SW480 (cell line): ENCODE data around the gene ACKR1.

Experiments used
- DNase-seq: peaks from one replicate; pipeline ENCODE4 v3.0.0-alpha.2; 2016; ENCODE audit warnings: low spot score

The ACKR1 gene, protein sequence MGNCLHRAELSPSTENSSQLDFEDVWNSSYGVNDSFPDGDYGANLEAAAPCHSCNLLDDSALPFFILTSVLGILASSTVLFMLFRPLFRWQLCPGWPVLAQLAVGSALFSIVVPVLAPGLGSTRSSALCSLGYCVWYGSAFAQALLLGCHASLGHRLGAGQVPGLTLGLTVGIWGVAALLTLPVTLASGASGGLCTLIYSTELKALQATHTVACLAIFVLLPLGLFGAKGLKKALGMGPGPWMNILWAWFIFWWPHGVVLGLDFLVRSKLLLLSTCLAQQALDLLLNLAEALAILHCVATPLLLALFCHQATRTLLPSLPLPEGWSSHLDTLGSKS

DNA sequence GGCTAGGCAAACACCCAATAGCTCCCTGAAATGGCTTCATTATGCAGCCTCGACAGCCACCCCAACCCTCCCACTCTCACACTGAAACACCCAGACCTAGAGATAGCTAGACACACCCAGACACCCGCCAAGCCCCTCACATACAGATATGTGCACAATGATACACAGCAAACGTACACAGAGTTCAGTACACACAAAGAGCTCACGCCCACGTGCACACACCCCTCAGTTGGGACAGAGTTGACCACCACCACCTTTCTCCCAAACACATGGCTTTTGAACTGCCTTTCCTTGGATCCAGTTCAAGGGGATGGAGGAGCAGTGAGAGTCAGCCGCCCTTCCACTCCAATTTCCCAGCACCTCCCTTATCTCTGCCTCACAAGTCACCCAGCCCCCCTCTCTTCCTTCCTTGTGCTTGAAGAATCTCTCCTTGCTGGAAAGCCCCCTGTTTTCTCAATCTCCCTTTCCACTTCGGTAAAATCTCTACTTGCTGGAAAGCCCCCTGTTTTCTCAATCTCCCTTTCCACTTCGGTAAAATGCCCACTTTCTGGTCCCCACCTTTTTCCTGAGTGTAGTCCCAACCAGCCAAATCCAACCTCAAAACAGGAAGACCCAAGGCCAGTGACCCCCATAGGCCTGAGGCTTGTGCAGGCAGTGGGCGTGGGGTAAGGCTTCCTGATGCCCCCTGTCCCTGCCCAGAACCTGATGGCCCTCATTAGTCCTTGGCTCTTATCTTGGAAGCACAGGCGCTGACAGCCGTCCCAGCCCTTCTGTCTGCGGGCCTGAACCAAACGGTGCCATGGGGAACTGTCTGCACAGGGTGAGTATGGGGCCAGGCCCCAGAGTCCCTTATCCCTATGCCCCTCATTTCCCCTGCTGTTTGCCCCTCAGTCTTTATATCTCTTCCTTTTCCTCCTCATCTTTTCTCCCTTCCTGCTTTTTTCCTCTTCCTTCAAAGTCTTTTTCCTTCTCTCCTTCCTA is at the start of gene ACKR1:
Gene ACKR1 (plus strand): TSS at position 715 of the 981 bp plus-strand sequence. CDS start 85 bp downstream, at position 800.
- DNase-seq = no peak

DNA sequence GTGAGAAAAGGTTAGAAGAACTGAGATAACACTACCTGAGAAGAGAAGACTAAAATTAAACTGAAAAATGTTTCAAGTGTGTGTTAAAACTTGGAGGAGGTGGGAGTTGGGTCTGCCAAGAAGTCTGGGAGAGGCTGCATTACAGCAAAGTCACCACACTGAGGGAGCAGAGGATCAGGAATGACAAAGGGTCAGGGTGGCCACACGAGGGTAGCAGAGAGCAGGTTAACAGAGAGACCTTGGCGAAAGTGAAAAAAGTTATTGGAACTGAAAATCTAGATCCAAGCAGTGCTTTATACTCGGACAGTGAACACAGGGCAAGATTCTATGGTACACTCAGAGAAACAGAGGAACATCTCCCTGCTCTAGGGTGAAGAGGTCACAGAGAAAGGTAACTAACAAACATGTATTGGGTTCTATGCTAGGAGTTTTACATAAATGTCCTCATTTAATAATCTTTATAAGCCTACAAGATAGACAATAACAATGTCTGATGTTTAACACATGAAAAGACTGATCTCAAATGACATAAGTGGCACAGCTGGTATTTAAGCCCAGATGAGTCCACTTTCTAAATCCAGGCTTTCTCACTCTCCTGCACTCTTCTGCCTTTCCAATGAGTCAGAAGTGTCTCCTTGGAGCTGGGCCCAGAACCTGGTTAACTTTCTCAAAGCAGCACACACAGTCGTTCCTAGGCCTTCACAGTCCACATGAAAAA is 43.5 kb upstream of the ACKR1 start:
- DNase-seq = peak; percentile 67

DNA sequence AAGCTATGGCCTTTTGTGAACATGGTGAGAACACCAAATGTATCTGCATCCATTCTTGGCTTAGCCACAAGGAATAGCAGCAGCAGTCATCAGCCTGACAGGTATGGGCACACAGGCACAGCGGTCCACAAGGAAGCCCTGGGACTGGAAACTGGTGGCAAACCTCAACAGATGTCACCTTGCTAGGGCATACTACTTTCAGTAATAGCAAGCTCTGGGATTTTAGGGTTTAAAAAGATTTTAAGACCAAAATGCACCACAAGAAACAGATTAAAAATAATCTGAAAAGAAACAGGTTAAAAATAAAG is 43.0 kb upstream of the ACKR1 start:
- DNase-seq = no peak

DNA sequence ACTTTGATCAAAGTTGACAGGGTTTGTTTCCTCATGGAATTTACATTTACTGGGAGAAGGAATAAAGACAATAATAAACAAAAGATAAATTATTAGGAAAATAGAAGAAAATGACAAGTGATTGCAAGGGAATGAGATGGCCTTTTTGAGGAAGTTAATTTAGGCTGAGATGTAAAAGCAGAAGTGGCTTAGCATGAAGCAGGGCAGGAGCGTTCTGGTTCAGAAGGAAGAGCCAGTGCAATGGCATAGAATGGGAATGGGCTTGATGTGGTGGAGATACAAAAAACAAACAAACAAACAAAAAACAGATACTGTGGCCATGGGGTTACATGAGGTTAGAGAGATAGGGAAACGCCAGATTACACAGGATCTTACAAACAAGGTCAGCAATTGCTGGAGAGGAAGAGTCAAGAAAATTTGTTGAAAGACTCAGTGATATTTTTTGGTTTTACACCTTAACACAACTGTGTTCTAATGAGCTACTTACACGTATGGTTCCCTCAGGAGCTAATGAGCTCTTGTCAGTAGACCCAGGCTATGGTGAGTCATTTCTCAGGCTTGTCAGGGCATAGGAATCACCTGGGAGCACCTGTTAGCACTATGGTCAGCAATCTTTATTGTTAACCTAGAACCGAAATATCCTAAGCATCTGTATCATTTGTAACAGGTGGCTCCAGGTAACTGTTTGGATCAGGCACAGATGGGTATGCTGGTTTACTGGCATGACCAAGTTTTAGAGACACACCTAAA is 42.0 kb upstream of the ACKR1 start:
- DNase-seq = no peak

DNA sequence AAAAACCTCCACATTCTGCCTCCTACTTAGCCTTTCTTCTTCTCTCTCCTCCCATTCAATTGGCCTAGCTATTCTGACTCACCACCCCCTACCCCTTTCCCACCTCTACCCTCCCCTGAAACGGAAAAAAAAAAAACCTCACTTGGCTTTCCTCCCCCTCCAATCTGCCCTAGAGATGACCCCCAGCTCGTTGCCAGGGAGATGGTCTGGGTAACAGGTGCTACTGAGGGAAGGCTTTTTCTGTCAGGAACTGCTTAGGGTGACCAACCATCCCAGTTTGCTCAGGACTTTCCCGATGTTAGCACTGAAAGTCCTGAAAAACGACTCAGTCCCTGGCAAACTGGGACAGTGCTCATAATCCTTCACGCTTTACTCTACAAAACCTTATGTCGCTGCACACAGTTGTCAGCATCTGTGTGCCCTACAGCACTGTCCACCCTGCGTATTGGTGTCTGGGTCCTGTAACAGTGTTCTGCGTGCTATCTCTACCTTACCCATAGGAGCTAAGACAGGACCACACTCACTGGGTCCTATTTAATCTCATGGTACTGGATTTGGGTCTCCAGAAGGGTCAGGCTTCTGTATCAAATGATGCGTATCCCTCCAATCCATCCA is 41.0 kb upstream of the ACKR1 start:
- no peak for DNase-seq

DNA sequence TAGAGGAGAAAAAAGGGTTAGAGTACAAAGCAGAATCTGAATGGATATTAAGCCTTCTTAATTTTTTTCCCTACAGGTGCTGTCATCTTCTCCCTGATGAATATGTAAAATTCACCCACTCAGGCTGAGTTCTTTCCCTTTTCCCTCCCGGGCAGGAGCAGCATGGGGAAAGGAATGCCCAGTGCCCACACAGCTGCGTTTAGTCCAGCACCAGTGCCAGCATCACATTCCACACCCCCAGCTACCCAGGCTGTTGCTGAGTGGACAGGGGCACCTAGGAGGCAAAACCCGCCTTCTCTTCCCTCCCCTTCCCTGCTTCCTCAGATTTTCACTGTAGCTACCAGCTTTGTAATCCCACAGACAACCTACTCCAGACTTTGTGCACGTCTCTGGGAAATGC is 36.6 kb upstream of the ACKR1 start:
- DNase-seq = no peak

DNA sequence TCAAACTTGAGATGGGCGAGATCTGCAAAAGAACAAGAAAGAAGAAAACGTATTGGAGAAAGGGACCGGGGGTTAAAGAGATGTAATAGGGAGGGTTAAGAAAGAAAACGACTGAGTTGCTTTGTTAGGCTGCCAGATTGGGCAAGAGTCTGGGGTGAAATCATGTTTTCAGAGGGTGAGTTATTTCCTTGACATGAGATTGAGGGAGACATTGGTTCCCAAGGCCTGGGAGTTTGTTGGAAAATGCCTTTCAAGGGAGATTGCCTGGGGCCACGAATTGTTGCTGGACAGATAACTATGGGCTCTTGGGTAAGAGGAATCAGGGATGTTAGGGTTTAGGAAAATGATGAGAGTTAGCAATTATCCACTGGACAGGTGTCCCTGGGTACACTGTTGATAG is 34.0 kb upstream of the ACKR1 start:
- no peak for DNase-seq

DNA sequence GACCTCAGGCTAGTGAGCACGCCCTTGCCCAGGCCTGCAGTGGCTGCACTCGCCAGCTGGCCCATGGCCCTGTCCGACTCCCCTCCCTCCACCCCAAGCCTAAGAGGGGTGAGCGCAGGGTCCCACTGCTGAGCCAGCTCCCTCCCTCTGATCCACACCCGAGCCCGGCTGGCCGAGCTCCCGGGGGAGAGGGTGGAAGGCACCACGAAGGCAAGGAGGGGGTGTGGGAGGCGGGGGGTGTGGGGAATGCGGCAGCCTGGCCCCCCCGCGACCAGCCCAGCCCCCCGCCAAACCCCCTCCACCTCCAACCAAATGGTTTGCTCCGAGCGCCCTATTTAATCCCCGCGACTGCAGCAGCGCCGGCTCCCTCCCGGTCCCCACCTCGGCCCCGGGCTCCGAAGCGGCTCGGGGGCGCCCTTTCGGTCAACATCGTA is 33.4 kb upstream of the ACKR1 start, which contains the start of gene CADM3:
Gene CADM3 (plus strand): TSS at position 362 of the 434 bp plus-strand sequence. CDS start 151 bp downstream, outside the sequence.
- no peak for DNase-seq

DNA sequence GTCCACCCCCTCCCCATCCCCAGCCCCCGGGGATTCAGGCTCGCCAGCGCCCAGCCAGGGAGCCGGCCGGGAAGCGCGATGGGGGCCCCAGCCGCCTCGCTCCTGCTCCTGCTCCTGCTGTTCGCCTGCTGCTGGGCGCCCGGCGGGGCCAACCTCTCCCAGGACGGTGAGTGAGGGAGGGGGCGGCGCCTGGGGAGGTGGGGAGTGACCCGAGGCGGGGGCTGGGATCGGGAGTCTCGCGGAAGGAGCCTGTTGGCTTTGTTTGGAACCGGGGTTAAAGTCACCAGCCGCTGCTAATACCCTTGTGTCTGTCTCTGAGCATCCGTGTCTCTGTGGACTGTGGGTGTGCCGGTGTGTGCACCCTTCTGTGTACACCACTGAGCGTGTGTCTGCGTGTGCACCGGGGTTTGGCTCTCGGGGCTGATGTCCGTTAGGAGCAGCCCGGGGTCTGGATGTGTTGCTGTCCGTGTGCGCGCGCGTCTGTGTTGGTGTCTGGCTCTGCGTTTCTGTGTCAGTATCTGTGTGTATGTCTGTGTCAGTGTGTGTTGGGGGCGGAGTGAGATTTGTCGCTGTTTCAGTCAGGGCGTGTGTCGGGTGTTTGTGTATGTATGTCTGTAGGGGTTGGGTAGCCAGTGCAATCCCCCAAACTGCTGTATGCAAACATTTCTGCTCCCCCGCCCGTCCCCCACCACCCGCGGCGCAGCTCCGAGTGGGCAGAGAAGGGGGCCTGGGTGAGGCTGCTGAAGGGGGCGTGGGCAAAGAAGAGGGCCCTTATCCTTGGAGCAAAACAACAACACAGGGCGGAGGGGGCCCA is 32.8 kb upstream of the ACKR1 start:
- no peak for DNase-seq

DNA sequence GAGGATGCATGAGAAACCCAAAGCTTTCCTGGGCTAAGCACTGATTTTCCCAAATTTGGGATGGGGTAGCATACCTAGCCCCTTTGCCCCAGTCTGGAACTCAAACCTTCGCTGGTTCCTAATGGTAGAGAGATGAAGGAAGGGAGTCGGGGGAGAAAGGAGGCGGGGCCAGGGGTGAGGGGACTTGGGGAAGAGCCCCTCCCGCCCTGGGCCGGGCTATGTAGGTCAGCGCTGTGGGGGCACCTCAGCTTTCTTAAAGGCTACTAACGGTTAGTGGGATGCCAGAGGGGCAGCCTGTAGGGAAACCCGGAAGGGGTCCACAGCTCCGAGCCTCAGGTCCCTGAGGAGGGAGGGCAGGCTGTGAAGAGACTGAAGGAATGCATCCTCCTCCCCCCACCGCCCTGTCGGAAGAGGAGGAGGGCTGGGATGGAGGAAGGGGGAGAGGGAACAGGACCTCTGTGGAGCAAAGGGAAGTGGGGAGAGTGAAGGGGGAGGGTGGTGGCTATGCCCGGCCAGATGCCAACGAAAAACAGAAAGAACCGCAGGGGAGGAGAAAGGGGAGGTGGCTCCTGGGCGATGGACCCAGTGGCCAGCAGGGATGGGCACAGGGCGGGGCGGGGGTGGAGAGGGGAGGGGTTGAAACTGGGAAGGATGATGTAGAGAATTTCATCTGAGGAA is 31.9 kb upstream of the ACKR1 start:
- DNase-seq = no peak

DNA sequence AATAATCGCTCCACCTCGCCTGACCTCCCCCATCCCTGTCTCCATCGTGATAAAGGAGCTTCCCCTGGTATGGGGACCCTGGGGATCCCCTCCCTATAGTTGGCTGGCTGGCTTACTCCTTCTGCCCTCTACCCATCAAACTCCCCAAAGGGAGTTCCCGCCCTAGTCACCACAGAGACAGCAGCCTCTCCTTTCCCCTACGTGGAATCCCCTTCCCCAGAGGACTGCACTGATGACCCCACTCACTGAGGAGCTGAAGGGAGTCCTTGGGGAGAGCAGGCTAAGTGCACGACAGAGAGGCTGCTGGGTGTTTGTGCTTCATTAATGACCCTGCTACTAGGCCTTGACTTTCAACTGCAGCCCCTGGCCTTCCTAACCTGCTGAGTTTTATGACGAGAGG is 31.4 kb upstream of the ACKR1 start:
- no peak for DNase-seq

DNA sequence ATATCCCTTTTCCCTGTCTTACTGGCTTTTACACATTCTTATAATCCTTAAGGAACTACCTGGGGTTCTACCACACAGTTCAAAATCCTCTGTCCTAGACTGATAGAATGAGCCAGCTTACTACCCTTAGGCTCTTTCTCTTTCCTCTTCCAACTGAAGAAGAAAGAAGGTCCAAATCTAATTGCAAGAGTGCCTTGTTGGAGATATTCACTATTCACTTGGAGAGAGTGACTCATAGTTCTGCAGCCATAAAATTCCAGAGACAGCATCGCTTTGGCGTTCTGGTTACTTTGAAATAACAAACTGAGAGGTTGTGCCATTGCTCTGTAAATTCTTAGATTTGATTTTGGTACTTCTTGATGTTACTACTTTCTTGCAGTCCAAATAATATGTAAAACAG is 29.1 kb upstream of the ACKR1 start:
- no peak for DNase-seq

DNA sequence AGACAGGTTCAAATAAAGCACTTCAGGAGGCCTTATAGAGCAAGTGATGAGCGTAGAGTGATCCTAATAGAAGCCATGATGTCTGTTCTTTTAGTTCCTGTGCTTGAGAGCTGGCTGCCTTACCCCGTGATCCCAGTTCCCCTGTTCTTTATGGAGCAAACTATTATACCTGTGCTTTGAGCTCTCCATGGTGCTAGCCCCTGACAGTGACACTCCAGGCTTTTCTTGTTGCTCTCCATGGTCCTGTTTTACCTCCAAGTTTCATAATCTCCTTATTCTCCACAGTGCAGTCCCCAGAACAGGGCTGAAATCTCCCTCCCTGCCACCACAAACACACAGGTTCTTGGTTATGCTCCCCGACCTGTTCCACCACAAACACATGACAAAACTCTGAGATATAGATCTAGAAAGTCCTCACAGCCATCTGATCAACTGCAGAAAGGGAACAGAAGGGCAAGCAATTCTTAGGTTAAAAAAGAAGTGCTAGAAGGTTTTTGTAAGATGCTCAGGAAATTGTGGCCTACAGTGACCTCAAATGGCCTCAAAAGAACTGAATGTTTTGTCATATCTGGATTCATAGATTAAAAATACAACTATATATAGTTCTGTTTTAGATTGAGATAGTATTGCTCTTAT is 27.3 kb upstream of the ACKR1 start:
- DNase-seq = peak; percentile 74

DNA sequence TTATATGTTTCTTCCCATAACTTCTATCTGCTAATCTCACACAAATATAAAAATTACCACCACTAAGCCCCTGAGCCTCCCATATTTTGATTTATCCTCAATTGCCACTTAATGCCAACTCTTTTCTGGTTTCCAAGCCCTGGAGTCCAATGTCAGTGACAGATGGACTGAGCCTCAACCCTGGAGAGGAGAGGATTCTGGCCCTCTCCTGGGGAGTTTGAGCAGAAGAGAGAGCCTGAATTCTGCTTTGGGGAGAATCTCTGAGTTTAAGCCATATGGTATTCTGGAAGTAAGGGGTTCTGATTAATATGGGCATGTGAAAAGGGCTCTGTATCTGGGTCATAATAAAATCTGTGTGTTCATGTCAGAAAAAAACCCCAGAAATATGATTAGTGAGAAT is 24.8 kb upstream of the ACKR1 start:
- DNase-seq = no peak

DNA sequence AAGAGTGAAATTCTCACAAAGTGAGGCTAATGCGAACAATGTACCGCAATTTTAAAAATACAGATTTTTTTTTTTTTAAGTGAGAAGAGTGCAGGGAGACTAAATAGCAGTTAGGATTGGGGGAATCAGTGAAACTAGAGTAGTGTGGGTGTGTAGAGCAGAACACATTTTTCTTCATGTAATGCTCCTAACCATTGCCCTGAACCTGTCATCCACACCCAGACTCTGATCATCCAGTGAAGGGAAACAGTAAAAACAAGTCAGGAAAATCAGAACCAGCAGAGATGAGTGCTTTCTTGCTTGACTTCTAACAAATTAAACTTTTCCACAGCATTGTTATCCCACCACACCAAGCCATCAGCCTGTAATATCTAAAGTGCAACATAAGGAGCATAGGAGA is 24.2 kb upstream of the ACKR1 start:
- no peak for DNase-seq

DNA sequence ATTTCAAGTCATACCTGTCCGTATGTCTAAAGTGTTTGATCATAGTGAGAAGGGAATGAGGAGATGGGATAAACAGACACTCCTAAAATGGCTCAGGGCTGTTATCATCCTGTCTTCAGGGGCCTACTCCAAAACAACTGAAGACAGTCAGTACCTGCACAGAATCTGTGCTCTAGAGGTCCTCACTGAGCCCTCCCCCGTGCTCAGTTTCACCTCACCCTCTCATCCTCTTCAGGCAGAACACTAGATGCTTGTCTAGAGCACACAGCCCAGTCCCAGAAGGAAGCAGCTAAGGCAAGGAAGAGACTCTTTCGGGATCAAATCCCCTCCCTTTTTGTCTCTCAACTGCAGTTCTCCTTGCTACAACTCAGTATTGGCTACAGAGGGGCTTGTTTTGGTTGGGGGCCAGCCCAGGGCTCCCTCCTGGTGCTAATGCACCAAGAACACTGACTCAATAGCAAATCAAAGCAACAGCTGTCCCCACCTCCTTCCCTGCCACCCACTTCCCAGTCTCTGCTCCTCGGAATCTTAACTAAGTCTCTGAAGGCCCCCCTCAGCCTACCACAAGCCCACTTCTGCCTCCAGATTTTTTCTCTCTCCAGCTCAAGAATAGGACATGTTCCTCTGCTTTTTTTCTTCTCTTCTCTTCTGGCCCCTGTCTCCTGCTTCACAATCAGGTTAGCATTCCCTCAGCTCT is 23.2 kb upstream of the ACKR1 start:
- DNase-seq = no peak

DNA sequence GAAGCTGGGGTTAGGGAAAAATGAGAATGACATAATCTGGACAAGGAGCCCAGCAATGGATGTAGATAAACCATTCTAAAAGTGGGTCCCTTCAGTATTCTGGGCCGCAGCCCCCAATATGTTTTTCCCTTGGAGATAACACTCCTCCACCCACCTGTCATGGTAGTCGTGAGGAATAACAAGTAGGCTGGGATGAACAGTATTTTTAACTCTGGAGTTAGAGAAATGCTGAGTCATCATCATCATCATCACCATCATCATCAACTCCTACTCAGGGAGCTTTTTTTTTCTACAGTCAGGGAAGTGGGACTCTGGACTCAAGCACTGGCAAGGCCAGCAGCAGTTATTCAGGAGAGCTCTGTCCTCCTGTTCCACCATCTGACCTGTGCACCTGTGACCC is 20.5 kb upstream of the ACKR1 start:
- DNase-seq = no peak

DNA sequence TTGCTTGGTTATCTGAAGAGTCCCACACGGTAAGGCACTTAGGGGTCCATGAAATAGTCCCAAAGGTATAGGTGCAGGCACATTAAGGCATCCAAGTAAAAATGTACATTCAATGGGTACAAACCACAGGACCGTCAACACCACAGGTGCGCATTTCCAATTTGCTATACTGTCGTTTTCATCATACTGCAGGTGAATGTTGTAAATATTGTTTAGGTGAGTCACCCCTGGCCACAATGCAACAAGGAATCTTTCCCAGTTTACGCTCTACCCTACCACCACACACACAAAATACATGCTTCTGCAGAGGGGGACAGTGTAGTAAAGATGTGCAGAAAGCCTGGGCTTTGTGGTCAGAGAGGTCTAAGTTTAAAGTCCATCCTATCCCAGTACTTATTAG is 19.6 kb upstream of the ACKR1 start:
- peak; percentile 81 for DNase-seq

DNA sequence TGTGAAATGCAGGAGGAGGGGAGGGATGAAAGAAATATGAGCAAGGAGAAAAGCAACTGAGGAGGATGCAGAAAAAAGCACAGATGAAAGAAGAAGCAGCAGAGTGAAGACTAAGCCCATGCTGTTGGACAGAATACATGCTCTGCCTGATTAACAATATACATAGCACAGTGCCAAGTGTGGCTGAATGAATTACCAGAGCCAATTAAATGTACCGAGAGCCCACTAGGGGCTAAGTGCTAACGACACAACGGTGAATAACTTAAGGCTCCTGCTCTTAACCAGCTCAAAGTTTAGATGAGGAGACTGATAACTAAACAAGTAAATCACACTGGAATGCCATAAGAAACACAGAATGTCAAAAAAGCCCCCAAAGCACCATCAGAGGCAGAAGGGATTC is 17.6 kb upstream of the ACKR1 start:
- DNase-seq = no peak
